GM19468 (cell line): ENCODE measurements around the gene NUP62.
A peak's percentile ranks its signal among the peaks of the same experiment; 100 is the strongest.

Experiments
- ATAC-seq: cut with Tn5 transposase; IDR thresholded peaks from one replicate; pipeline ENCODE4 v1.9.1; 2021; ENCODE audit warnings: mild to moderate bottlenecking, moderate library complexity, moderate number of reproducible peaks; ENCODE audit not compliant: unreplicated experiment; ENCODE audit errors: extremely low read depth

Gene NUP62

GRCh38 chr19:49887037-49887664 is 42.2 kb downstream of the NUP62 start:
- no peak for ATAC-seq

GRCh38 chr19:49884760-49885159 is 44.5 kb downstream of the NUP62 start:
- ATAC-seq, result no peak

- ATAC-seq, result no peak
Measured at GRCh38 chr19:49884109-49884508, 45.2 kb downstream of the NUP62 start.

GRCh38 chr19:49883094-49883493 is 46.2 kb downstream of the NUP62 start:
- no peak for ATAC-seq

GRCh38 chr19:49882643-49883042 is 46.7 kb downstream of the NUP62 start:
- ATAC-seq, result no peak

- ATAC-seq, result no peak
Measured at GRCh38 chr19:49881672-49882394, 47.5 kb downstream of the NUP62 start.

GRCh38 chr19:49881186-49881585 is 48.1 kb downstream of the NUP62 start:
- ATAC-seq, result no peak

GRCh38 chr19:49880162-49880869 is 49.0 kb downstream of the NUP62 start:
- no peak for ATAC-seq

GRCh38 chr19:49879243-49879963 is 49.9 kb downstream of the NUP62 start:
- no peak for ATAC-seq

- no peak for ATAC-seq
Measured at GRCh38 chr19:49878744-49879070, 50.6 kb downstream of the NUP62 start.

GRCh38 chr19:49877879-49878743 is 51.2 kb downstream of the NUP62 start:
- peak; percentile 24 for ATAC-seq

GRCh38 chr19:49877020-49877878 is 52.1 kb downstream of the NUP62 start, which contains the start of the genes AKT1S1 and TBC1D17:
AKT1S1 (minus strand) TSS chr19:49877355; CDS start chr19:49873295, 4,060 bp downstream.
TBC1D17 (plus strand) TSS chr19:49877702; CDS start chr19:49877724, 22 bp downstream.
- peak; percentile 20 for ATAC-seq

GRCh38 chr19:49876422-49877019 is 52.8 kb downstream of the NUP62 start:
- peak; percentile 40 for ATAC-seq

GRCh38 chr19:49875857-49876421 is 53.4 kb downstream of the NUP62 start:
- no peak for ATAC-seq

- ATAC-seq, result no peak
Measured at GRCh38 chr19:49875177-49875576, 54.1 kb downstream of the NUP62 start.

- no peak for ATAC-seq
Measured at GRCh38 chr19:49874503-49875157, 54.7 kb downstream of the NUP62 start.

- no peak for ATAC-seq
Measured at GRCh38 chr19:49873834-49874233, 55.5 kb downstream of the NUP62 start.

- no peak for ATAC-seq
Measured at GRCh38 chr19:49873129-49873521, 56.2 kb downstream of the NUP62 start.
